NCI-H1417 (cell line): ENCODE data around the gene WWOX.
A peak's percentile ranks its signal among the peaks of the same experiment; 100 is the strongest.
"Not testable (repeated sequence)": the region's sequence is repeated elsewhere in the genome, so short reads cannot be mapped to it uniquely, and the experiment has no call there.

Experiments
- DNase-seq, 3 experiments: peaks; one replicate each; lab custom pipeline; 2025; lab: John Stamatoyannopoulos, UW

WWOX gene

GRCh38 chr16:78684655-78685375, 585.4 kb downstream of the WWOX start:
- peak in 1 of 3 experiments; percentile 3 for DNase-seq

DNA sequence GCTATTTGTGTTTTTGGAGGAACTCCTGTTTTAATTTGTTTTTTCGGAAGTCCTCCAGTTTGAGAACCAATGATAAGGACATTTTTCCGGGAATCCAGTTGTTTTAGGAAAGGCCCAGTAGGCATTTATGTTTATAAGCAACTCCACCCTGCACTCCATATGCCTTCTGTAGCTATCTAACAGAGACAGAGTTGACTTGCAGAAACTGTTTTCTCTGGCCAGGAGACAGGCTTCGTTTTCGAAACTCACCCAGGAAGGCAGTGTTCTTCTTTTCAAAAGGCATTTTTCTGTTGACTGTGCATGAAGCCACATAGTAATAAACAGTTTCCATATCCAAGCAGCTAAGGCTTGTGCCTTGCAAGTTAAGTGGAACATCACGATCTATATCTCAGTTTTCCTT, 587.1 kb downstream of the WWOX start:
- DNase-seq: no peak

GRCh38 chr16:78689028-78689427, 589.6 kb downstream of the WWOX start:
- DNase-seq: no peak

- DNase-seq: no peak
Observed at GRCh38 chr16:78689536-78689935, 590.1 kb downstream of the WWOX start.

GRCh38 chr16:78690510-78690909, 591.1 kb downstream of the WWOX start:
- no peak for DNase-seq

DNA sequence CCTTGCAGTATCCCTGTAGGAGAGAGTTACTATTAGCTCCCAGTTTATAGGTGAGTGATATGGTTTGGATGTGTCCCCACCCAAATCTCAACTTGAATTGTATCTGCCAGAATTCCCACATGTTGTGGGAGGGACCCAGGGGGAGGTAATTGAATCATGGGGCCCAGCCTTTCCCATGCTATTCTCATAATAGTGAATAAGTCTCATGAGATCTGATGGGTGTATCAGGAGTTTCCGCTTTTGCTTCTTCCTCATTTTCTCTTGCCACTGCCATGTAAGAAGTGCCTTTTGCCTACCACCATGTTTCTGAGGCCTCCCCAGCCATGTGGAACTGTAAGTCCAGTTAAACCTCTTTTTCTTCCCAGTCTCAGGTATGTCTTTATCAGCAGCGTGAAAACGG, 592.3 kb downstream of the WWOX start:
- not testable (repeated sequence) for DNase-seq

GRCh38 chr16:78693496-78693895, 594.0 kb downstream of the WWOX start:
- DNase-seq: peak in 1 of 3 experiments; percentile 13

- DNase-seq: no peak
Observed at GRCh38 chr16:78694414-78694813, 595.0 kb downstream of the WWOX start.

DNA sequence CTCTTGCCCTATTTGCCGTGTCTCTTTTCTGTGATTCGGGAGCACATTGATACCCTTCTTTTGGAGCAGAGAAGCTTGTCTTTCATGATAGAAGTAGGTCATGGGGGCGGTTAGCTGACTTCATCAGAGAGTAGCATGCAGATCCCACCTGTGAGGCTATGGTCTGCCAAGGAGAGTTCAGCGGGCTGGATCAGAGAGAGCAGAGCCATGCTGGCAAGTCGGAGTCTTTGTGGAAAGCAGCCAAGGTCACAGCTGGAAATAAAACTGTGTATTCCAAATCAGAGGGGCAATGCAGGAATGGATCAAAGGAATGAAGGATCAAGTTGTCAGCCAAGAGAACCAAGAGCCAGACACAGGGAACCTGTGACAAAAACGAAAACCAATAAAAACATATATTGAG, 595.9 kb downstream of the WWOX start:
- DNase-seq: no peak

GRCh38 chr16:78696797-78697196, 597.3 kb downstream of the WWOX start:
- DNase-seq: no peak

DNA sequence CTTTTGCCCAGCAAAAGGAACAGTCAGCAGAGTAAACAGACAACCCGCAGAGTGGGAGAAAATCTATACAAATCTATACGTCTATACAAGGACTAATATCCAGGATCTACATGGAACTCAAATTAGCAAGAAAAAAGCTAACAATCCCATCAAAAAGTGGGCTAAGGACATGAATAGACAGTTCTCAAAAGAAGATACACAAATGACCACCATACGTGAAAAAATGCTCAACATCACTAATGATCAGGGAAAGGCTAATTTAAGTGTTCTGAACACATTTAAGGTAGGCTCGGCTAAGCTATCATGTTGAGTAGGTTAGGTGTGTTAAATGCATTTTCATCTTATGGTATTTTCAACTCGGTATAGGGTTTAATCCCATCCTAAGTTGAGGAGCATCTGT, 598.0 kb downstream of the WWOX start:
- DNase-seq: no peak

DNA sequence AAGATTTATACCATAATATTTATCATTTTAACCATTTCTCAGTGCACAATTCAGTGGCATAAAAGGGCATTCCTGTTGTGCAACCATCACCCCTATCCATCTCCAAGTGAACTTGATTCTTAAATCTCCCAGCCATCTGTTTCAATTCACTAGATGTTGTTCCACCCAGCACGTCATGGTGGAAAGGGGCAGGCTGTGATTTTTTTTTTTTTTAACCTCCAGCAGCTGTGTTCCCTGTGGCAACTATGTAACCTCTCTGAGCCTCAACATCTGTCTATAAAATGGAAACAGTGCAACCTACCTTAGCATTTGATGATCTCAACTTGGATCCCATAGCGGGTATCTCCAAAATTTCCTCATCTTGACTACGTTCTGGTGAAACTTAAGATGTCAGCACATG, 604.5 kb downstream of the WWOX start:
- no peak for DNase-seq

GRCh38 chr16:78704416-78704815, 605.0 kb downstream of the WWOX start:
- no peak for DNase-seq

DNA sequence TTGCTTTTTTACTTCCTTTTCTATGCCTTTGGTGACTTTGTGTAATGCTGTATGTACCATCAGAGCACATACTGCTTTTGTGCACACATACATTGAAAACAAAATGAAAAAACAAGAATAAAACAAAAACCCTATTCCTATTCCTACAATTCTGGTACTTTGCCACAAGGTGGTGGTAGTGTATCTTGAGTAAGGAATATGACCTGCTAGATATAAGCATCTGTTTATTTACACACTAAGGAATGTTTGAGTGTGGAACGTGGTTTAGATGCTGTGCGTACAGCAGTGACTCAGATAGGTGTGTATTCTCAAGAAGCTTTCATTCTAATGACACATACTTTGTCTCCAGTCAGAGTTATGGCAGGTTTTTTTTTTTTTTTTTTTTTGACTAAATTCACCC, 606.2 kb downstream of the WWOX start:
- peak in 2 of 3 experiments; percentile 2 to 40 for DNase-seq

DNA sequence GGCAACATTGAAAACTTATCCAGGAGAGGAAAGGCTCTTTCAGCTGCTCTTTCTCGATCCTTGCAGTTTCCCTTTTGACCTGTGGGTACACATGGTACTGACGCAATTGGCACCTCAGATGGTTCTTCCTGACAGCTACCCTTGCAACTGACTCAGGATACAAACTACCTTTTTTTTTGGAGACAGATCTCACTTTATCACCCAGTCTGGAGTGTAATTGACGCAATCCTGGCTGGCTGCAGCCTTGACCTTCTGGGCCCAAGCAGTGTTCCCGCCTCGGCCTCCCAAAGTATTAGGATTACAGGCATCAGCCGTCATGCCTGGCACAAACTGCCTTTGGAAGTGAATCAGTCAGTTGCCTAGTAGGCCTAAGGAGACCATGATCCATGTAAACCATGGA, 607.2 kb downstream of the WWOX start:
- DNase-seq: no peak

DNA sequence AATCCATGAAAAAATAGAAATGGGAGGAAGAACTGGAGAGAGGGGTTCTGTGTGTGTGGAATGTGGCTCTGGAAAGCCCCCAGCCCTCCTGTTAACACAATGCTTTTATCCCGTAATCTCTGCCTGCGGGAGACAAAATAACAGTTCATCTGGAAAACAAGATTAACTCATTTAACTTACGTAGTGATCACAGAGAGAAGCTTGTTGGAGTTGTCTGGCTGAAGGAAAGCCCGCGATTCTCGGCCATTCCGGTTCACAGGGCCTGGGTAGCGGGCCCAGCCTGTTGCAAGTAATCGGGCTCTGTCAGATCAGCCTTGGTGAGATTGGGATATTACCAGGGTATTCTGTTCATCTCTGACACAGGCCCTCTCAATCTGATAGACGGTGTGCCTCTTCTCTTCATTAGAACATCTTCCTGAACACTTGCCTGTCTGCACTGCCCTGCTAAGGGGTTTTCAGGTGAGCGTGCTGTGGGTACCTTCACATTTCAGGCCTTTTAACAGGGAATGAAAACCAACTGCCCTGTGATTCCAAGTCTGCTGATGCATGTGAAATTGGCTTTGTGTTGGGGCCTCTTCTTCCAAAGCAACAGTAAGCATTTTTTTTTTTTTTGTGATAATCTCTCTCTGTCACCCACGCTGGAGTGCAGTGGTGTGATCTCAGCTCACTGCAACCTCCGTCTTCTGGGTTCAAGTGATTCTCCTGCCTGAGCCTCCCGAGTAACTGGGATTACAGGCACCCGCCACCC, 609.9 kb downstream of the WWOX start:
- no peak for DNase-seq

GRCh38 chr16:78715106-78715505, 615.7 kb downstream of the WWOX start:
- no peak for DNase-seq

- no peak for DNase-seq
Observed at GRCh38 chr16:78715673-78716072, 616.2 kb downstream of the WWOX start.

DNA sequence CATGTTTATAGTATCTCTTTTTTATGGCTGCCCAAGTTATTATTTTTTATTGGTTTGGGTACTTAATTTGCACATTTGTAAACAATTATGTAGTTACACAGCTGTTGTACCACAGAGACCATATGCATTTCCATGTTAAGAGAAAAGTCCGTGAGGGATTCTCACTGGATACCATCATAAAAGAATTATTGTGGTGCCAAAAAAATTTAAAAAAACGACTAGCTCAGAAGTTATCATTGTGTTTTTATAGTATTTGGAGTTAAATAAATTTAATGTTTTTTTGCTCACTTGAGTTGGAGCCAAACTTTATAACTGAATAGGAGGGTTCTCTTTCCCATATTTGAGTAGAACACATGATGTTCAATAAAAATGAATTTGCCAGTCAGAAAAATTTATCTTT, 618.7 kb downstream of the WWOX start:
- DNase-seq: no peak

- DNase-seq: no peak
Observed at GRCh38 chr16:78720416-78720815, 621.0 kb downstream of the WWOX start.

- no peak for DNase-seq
Observed at GRCh38 chr16:78727536-78727935, 628.1 kb downstream of the WWOX start.

DNA sequence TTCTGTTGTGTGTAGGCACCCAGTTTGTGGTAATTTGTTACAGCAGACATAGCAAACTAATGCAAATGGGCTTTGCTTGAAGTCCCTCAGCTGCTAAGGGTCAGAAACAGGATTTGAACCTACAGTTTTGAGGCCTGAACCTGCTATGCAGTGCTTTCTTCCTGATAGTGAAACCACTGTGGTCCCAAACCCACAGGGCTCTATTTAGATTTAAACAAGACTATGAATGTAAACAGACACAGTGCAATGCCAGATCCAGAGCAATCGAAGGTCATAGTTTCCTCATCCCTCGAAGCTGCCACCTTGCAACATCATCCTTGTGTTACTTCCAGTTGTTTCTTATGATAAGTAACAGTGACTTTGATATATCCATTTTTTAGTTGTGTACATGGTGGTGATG, 630.2 kb downstream of the WWOX start:
- DNase-seq: no peak

- no peak for DNase-seq
Observed at GRCh38 chr16:78731785-78732184, 632.3 kb downstream of the WWOX start.

GRCh38 chr16:78732696-78733095, 633.2 kb downstream of the WWOX start:
- DNase-seq: no peak
